ENCODE measurements around the gene CYP46A1.
A peak's percentile ranks its signal among the peaks of the same experiment; 100 is the strongest.

Gene CYP46A1

GRCh38 chr14:99659333-99659741 lies 24.8 kb upstream of the CYP46A1 start:
- no peak for TF ChIP-seq CEBPB (IDR thresholded peaks at IDR 0.05)
- TF ChIP-seq MAX (IDR thresholded peaks at IDR 0.05): peak; percentile 38; the same call in 1 of the 2 replicates
- no peak for TF ChIP-seq REST (IDR thresholded peaks at IDR 0.05; ENCODE audit: low read depth)
- TF ChIP-seq RAD21 (IDR thresholded peaks at IDR 0.05; ENCODE audit: low read depth): peak; percentile 41; the same call in 1 of the 2 replicates

GRCh38 chr14:99660006-99660566 lies 24.0 kb upstream of the CYP46A1 start:
- TF ChIP-seq EGR1 (IDR thresholded peaks at IDR 0.05): no peak
- no peak for TF ChIP-seq RAD21 (IDR thresholded peaks at IDR 0.05; ENCODE audit: low read depth)
- no peak for TF ChIP-seq NFIC (IDR thresholded peaks at IDR 0.05)
- TF ChIP-seq FOXM1 (IDR thresholded peaks at IDR 0.05; ENCODE audit: borderline replicate concordance, low read depth): no peak
- TF ChIP-seq USF1 (IDR thresholded peaks at IDR 0.05): no peak
- no peak for TF ChIP-seq CEBPB (IDR thresholded peaks at IDR 0.05)
- TF ChIP-seq CREB1 (IDR thresholded peaks at IDR 0.05; ENCODE audit: low read depth): no peak
- TF ChIP-seq MAX (IDR thresholded peaks at IDR 0.05): no peak
- no peak for TF ChIP-seq REST (IDR thresholded peaks at IDR 0.05; ENCODE audit: low read depth)
- no peak for TF ChIP-seq ZBTB7A (IDR thresholded peaks at IDR 0.05; ENCODE audit: low read depth)

GRCh38 chr14:99660794-99661193 lies 23.3 kb upstream of the CYP46A1 start:
- TF ChIP-seq YY1 (IDR thresholded peaks at IDR 0.05; ENCODE audit: low read depth): no peak
- no peak for TF ChIP-seq EP300 (IDR thresholded peaks at IDR 0.05; ENCODE audit: borderline replicate concordance)
- no peak for TF ChIP-seq MAX (IDR thresholded peaks at IDR 0.05)
- no peak for TF ChIP-seq EGR1 (IDR thresholded peaks at IDR 0.05)

GRCh38 chr14:99662846-99663245 lies 21.3 kb upstream of the CYP46A1 start:
- TF ChIP-seq REST (IDR thresholded peaks at IDR 0.05; ENCODE audit: low read depth): no peak
- no peak for TF ChIP-seq EP300 (IDR thresholded peaks at IDR 0.05; ENCODE audit: borderline replicate concordance)
- TF ChIP-seq RAD21 (IDR thresholded peaks at IDR 0.05; ENCODE audit: low read depth): no peak
- TF ChIP-seq TAF1 (IDR thresholded peaks at IDR 0.05; ENCODE audit: low read depth): no peak
- no peak for TF ChIP-seq EGR1 (IDR thresholded peaks at IDR 0.05)
- TF ChIP-seq TEAD4 (IDR thresholded peaks at IDR 0.05): no peak
- TF ChIP-seq CEBPB (IDR thresholded peaks at IDR 0.05): no peak
- no peak for TF ChIP-seq FOXM1 (IDR thresholded peaks at IDR 0.05; ENCODE audit: borderline replicate concordance, low read depth)

GRCh38 chr14:99663386-99664057 lies 20.6 kb upstream of the CYP46A1 start:
- TF ChIP-seq YY1 (IDR thresholded peaks at IDR 0.05; ENCODE audit: low read depth): no peak
